Mesendoderm (in vitro differentiated cells): ENCODE measurements around the gene ZNF277.

ENCODE experiments used
- DNase-seq: peaks from one replicate; pipeline ENCODE4 v3.0.0; 2013
- H2AK5ac ChIP-seq: 2 replicates; pipeline ENCODE4 v1.6.1; 2013; ENCODE audit warnings: low read length, inconsistent platforms
- H2BK120ac ChIP-seq: 2 replicates; pipeline ENCODE4 v1.6.1; 2013; ENCODE audit warnings: low read depth, mild to moderate bottlenecking, low read length, moderate library complexity, mixed read lengths
- H2BK15ac ChIP-seq: replicated peaks from 2 replicates; pipeline ENCODE4 v1.6.1; 2013; ENCODE audit warnings: low read depth, mild to moderate bottlenecking, moderate library complexity
- H2BK5ac ChIP-seq: 2 replicates; pipeline ENCODE4 v1.6.1; 2013; ENCODE audit warnings: low read length, inconsistent platforms
- H3K18ac ChIP-seq: 2 replicates; pipeline ENCODE4 v1.6.1; 2013; ENCODE audit warnings: mild to moderate bottlenecking, low read length, mixed read lengths
- H3K23ac ChIP-seq: one replicate; pipeline ENCODE4 v1.6.1; 2013; ENCODE audit warnings: low read length
- H3K27ac ChIP-seq: 2 replicates; pipeline ENCODE4 v1.5.1; 2013; ENCODE audit warnings: low read depth, mild to moderate bottlenecking, inconsistent platforms, low read length, moderate library complexity
- H3K27me3 ChIP-seq: 2 replicates; pipeline ENCODE4 v1.6.1; 2013; ENCODE audit warnings: low read length, control low read depth, mild to moderate bottlenecking, inconsistent platforms; ENCODE audit not compliant: insufficient read depth, poor library complexity
- H3K36me3 ChIP-seq: 2 replicates; pipeline ENCODE4 v1.6.1; 2013; ENCODE audit warnings: low read length, inconsistent platforms; ENCODE audit not compliant: control insufficient read depth, insufficient read depth
- H3K4ac ChIP-seq: one replicate; pipeline ENCODE4 v1.6.1; 2013; ENCODE audit warnings: low read depth, mild to moderate bottlenecking, low read length, moderate library complexity
- H3K4me1 ChIP-seq: 2 replicates; pipeline ENCODE4 v1.6.1; 2013; ENCODE audit warnings: low read depth, low read length, inconsistent platforms; ENCODE audit not compliant: control insufficient read depth
- H3K4me2 ChIP-seq: 2 replicates; pipeline ENCODE4 v1.6.1; 2013; ENCODE audit warnings: low read length
- H3K4me3 ChIP-seq: 2 replicates; pipeline ENCODE4 v1.5.1; 2013; ENCODE audit warnings: mild to moderate bottlenecking, low read length
- H3K56ac ChIP-seq: one replicate; pipeline ENCODE4 v1.6.1; 2013; ENCODE audit warnings: low read length
- H3K79me1 ChIP-seq: 2 replicates; pipeline ENCODE4 v1.6.1; 2013; ENCODE audit warnings: low read length, inconsistent platforms
- H3K79me2 ChIP-seq: 2 replicates; pipeline ENCODE4 v1.6.1; 2013; ENCODE audit warnings: mild to moderate bottlenecking, low read length; ENCODE audit not compliant: control insufficient read depth, insufficient read depth
- H3K9ac ChIP-seq: 2 replicates; pipeline ENCODE4 v1.6.1; 2013; ENCODE audit warnings: low read length, inconsistent platforms
- H4K5ac ChIP-seq: one replicate; pipeline ENCODE4 v1.6.1; 2013; ENCODE audit warnings: low read length
- H4K8ac ChIP-seq: one replicate; pipeline ENCODE4 v1.6.1; 2013; ENCODE audit warnings: low read depth, mild to moderate bottlenecking, control low read depth, low read length, moderate library complexity
- WGBS: extraction: QIAGEN DNeasy Blood & Tissue Kit; methylation state at CpG from one replicate; pipeline ENCODE4 v1.1.7; 2013; ENCODE audit warnings: low lambda C conversion rate, missing lambda C conversion rate; ENCODE audit not compliant: insufficient coverage; ENCODE audit errors: extremely low coverage; 5-methylcytosine and 5-hydroxymethylcytosine counted together

The ZNF277 gene

DNA sequence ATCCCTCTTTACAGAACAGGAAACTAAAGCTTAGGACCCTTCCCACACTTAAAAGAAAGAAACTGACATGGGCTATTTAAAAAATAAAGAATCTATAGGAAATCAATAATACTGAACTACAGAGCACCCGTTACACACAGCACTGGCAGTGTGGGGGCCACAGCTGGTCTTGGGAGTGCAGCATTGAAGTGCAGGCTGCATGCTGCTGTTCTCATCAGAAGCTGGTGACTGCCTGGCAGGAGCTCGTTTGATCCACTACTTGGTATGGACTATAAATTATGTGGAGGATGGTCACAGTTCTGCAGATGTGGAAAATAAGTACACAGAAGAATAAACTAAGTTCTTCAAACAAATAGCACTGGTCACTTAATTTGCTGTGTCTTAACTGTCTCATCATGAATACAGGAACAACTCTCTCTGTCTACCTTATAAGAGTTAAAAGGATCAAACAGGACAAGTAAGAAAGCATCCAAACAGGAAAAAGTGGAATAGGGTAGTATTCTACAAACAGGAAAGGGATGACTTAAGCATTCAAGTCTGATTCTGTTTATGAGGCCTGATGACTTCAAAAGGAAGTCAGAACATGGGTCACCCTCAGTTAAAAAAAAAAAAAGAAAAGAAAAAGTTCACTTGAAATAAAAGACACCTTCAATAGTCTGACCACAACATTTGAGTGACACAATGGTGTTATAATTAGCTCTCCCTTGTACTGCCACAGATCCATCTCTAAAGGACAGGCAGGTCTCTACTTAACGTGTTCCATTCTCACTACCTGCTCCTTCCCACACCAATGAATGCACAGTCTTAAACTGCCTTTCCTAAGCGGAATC, 21.3 kb upstream of the ZNF277 start:
- peaks cover 65% of the 10 kb centered on the region for H3K79me2 ChIP-seq
- no peak overlapping the region for H4K8ac ChIP-seq
- H4K5ac ChIP-seq = no peak overlapping the region
- H2BK120ac ChIP-seq = no peak overlapping the region
- no peak overlapping the region for H3K27ac ChIP-seq
- H3K27me3 ChIP-seq = no peaks in the 10 kb centered on the region
- WGBS = no CpG with 5 or more reads among the region's 4 CpGs
- H3K23ac ChIP-seq = no peak overlapping the region
- H3K9ac ChIP-seq = no peak overlapping the region
- peaks cover 38% of the 10 kb centered on the region for H3K79me1 ChIP-seq
- H2BK5ac ChIP-seq = no peak overlapping the region
- no peak overlapping the region for H3K4ac ChIP-seq
- H3K56ac ChIP-seq = no peak overlapping the region
- no peak overlapping the region for H2BK15ac ChIP-seq
- no peak overlapping the region for H3K4me3 ChIP-seq
- H3K4me2 ChIP-seq = no peak overlapping the region
- H3K4me1 ChIP-seq = no peaks in the 10 kb centered on the region
- no peak for DNase-seq
- H3K36me3 ChIP-seq = no peaks in the 10 kb centered on the region
- no peak overlapping the region for H2AK5ac ChIP-seq
- H3K18ac ChIP-seq = no peak overlapping the region

DNA sequence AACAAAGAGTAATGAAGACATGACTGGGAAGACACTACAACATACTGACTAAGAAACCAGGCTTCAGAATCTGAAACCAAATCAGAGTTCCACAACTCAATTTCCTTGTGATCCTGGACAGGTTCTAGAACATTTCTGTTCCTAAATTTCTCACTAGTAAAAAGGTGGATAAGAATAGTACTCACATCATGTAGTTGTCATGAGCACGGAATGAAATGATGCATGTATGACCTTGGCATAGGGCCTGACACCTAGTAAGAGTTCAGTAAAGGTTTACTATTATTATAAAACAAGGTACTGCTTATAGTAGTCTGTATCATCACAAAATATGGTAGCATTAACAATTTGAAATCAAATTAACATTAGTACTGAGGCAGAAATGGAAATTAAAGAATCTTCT, 20.2 kb upstream of the ZNF277 start:
- H3K56ac ChIP-seq = no peak overlapping the region
- no peaks in the 10 kb centered on the region for H3K36me3 ChIP-seq
- no peak overlapping the region for H2BK120ac ChIP-seq
- H3K23ac ChIP-seq = no peak overlapping the region
- no peaks in the 10 kb centered on the region for H3K27me3 ChIP-seq
- no peak overlapping the region for H3K27ac ChIP-seq
- no peak overlapping the region for H4K5ac ChIP-seq
- H3K18ac ChIP-seq = no peak overlapping the region
- no peak overlapping the region for H3K4ac ChIP-seq
- H3K4me3 ChIP-seq = no peak overlapping the region
- no peak overlapping the region for H3K9ac ChIP-seq
- H3K79me2 ChIP-seq = peaks cover 67% of the 10 kb centered on the region
- H2BK15ac ChIP-seq = no peak overlapping the region
- no peak for DNase-seq
- H3K4me1 ChIP-seq = no peaks in the 10 kb centered on the region
- no peak overlapping the region for H4K8ac ChIP-seq
- no peak overlapping the region for H2AK5ac ChIP-seq
- H3K4me2 ChIP-seq = no peak overlapping the region
- H2BK5ac ChIP-seq = no peak overlapping the region
- whole genome bisulfite sequencing = no CpG with 5 or more reads among the region's 1 CpG
- peaks cover 42% of the 10 kb centered on the region for H3K79me1 ChIP-seq

DNA sequence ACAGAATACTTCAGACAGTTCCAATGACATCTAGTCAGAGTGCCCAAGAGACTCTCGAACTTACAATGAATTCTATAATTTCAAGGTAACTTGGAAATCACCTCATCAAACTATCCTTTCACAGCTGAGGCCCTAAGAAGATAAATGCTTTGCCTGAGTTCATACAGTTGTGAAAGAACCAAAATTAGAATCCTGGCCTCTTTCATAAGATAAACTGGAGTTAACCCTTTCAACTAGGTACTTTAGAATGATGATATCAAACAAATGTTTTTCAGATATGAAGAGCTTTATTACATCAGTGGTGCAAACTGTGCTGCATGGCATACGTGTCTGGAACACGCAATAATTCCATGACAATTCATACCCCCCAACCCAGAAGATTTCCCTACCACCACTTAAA, 18.2 kb upstream of the ZNF277 start:
- Histone ChIP-seq H3K4me2 (no peak overlapping the region), H3K27me3 (no peaks in the 10 kb centered on the region), H3K79me2 (peaks cover 59% of the 10 kb centered on the region), H4K8ac (no peak overlapping the region), H2BK15ac (no peak overlapping the region), H3K4me1 (no peaks in the 10 kb centered on the region), H3K4ac (no peak overlapping the region), H3K79me1 (peaks cover 36% of the 10 kb centered on the region), H3K27ac (no peak overlapping the region), H3K18ac (no peak overlapping the region), H3K23ac (no peak overlapping the region), H3K36me3 (no peaks in the 10 kb centered on the region), H2BK5ac (no peak overlapping the region), H4K5ac (no peak overlapping the region), H3K56ac (no peak overlapping the region), H2BK120ac (no peak overlapping the region), H2AK5ac (no peak overlapping the region), H3K4me3 (no peak overlapping the region), H3K9ac (no peak overlapping the region)
- WGBS = no CpG with 5 or more reads among the region's 3 CpGs
- DNase-seq = no peak

DNA sequence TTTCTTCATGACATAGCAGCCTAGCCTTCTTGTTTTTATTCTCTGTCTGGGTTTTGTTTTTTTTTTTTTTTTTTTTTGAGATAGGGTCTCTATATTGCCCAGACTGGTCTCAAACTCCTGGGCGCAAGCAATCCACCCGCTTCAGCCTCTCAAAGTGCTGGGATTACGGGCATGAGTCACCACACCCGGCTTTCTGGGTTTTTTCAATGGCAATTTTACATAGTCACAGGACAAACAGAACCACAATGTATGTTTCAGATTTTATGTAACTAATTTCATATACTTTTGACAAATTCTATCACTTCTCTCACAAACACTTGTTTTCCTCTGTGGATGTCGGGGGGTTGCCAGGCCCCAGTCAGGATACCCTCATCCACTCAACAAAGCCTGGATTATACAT, 16.8 kb upstream of the ZNF277 start:
- Histone ChIP-seq H4K8ac (no peak overlapping the region), H3K18ac (no peak overlapping the region), H3K79me2 (peaks cover 55% of the 10 kb centered on the region), H3K4me3 (no peak overlapping the region), H3K36me3 (no peaks in the 10 kb centered on the region), H3K79me1 (peaks cover 28% of the 10 kb centered on the region), H3K4me2 (no peak overlapping the region), H4K5ac (no peak overlapping the region), H3K27ac (no peak overlapping the region), H3K4me1 (no peaks in the 10 kb centered on the region), H2AK5ac (no peak overlapping the region), H2BK5ac (no peak overlapping the region), H3K56ac (no peak overlapping the region), H2BK15ac (no peak overlapping the region), H2BK120ac (no peak overlapping the region), H3K9ac (no peak overlapping the region), H3K4ac (no peak overlapping the region), H3K23ac (no peak overlapping the region), H3K27me3 (no peaks in the 10 kb centered on the region)
- WGBS = no CpG with 5 or more reads among the region's 5 CpGs
- no peak for DNase-seq

DNA sequence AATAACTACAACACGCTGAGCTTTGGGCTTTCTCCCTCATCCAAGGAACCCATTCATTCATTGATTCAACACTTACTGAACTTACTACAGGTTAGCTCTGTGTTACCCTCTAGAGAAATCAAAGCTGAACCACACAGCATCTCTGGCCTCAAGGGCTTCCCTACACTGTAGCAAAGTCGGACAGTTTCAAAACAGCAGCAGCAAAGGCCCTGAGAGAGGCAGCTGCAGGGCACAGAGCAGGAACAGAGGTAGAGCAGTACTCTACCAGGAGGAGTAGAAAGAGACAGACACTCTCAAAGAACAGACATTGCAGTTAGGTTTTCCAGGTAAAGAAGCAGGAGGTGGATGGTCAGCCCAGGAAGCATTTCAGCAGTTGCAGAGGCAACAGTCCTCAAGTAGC, 16.4 kb upstream of the ZNF277 start:
- H3K4ac ChIP-seq = no peak overlapping the region
- H3K4me3 ChIP-seq = no peak overlapping the region
- H2BK5ac ChIP-seq = no peak overlapping the region
- H3K56ac ChIP-seq = peak overlapping the region; percentile 15
- no peaks in the 10 kb centered on the region for H3K27me3 ChIP-seq
- peaks cover 53% of the 10 kb centered on the region for H3K79me2 ChIP-seq
- no peaks in the 10 kb centered on the region for H3K4me1 ChIP-seq
- H4K8ac ChIP-seq = no peak overlapping the region
- H2BK120ac ChIP-seq = no peak overlapping the region
- H3K79me1 ChIP-seq = peaks cover 26% of the 10 kb centered on the region
- no CpG with 5 or more reads among the region's 2 CpGs for WGBS
- no peak overlapping the region for H3K18ac ChIP-seq
- H3K36me3 ChIP-seq = no peaks in the 10 kb centered on the region
- H2AK5ac ChIP-seq = no peak overlapping the region
- no peak overlapping the region for H4K5ac ChIP-seq
- H2BK15ac ChIP-seq = no peak overlapping the region
- no peak overlapping the region for H3K4me2 ChIP-seq
- H3K23ac ChIP-seq = no peak overlapping the region
- DNase-seq = no peak
- H3K27ac ChIP-seq = no peak overlapping the region
- no peak overlapping the region for H3K9ac ChIP-seq
